Measurements from ENCODE around the gene CPSF4L. TPM values are rescaled to one million over a fixed set of nuclear protein-coding genes. Genes with fewer than 3 reads are reported as not detected.

The CPSF4L gene
- total and polyA plus RNA-seq, 2 of the 13 experiments (the other 11 are each of a cell fraction or from before 2014, with no cell fraction given) = 0.73 to 1.6 TPM

DNA sequence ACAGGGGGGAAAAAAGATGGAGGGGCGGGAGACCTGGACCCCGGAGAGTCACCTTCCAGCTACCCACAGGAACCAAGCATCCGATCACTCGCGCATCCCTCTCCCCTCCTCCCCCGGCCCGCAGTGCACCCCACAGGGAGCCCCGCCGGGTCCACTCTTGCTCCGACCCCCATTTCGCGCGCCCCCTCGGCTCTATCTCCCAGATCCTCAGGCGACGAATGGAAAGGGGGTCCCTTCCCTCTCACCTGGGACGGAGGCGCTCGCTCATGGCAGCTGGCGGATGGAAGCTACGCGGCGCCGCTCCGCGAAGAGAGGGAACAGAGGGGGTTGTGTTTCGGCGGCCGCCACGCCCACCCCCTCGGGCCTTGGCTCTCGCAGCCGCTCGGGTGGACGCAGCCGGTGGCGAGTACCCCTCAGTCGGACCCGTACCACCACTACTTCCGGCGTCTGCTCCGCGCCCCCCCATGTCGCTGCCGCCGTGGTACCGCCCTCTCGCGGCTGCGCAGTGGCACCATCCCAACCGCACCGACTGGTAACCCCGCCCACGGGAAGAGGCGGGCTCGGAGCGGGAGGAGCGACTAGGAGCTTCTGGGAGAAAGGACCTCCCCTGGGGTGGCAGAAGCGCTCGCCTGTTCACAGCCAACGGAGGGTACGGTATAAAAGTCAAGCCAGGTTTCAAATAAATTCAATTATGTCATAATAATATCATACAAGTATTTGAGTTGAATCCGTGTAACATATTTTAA, 29.7 kb downstream of the CPSF4L start (continued):
- TF ChIP-seq HIVEP1 (CRISPR knock-in tag; IDR thresholded peaks at IDR 0.05) (0 out of 2 replicates have a peak, but pooled peaks have one; percentile 71), XRCC5 (optimal IDR thresholded peaks at IDR 0.05; ENCODE audit: low read length) (peak; percentile 90), IRF2 (CRISPR knock-in tag; IDR thresholded peaks at IDR 0.05) (peak; percentile 86), SP2 (CRISPR knock-in tag; IDR thresholded peaks at IDR 0.05) (peak; percentile 66; the same call in 1 of the 2 replicates), SALL1 (CRISPR knock-in tag; IDR thresholded peaks at IDR 0.05) (peak; percentile 74), TAF15 (IDR thresholded peaks at IDR 0.05; ENCODE audit: low read depth, low read length, poor library complexity, severe bottlenecking) (peak; percentile 66), ZKSCAN8 (CRISPR knock-in tag; IDR thresholded peaks at IDR 0.05; ENCODE audit: borderline replicate concordance) (0 out of 2 replicates have a peak, but pooled peaks have one; percentile 45), SMAD1 (CRISPR knock-in tag; IDR thresholded peaks at IDR 0.05; ENCODE audit: borderline replicate concordance, low read depth) (no peak; the same call in 1 of the 2 replicates), RXRB (CRISPR knock-in tag; IDR thresholded peaks at IDR 0.05; ENCODE audit: borderline replicate concordance) (peak; percentile 46; the same call in 1 of the 2 replicates), MEIS2 (CRISPR knock-in tag; IDR thresholded peaks at IDR 0.05) (peak; percentile 70), CEBPB (IDR thresholded peaks at IDR 0.05; ENCODE audit: borderline replicate concordance, low read depth, low read length) (no peak), RAD21 (CRISPR knock-in tag; IDR thresholded peaks at IDR 0.05) (peak; percentile 51; the same call in 1 of the 2 replicates), ATF2 (CRISPR knock-in tag; IDR thresholded peaks at IDR 0.05) (peak; percentile 57), ZNF513 (CRISPR knock-in tag; conservative IDR thresholded peaks at IDR 0.05) (0 out of 2 replicates have a peak, but pooled peaks have one; percentile 90), ZNF598 (CRISPR knock-in tag; IDR thresholded peaks at IDR 0.05; ENCODE audit: borderline replicate concordance) (peak; percentile 97), RBFOX2 (IDR thresholded peaks at IDR 0.05; ENCODE audit: low read depth, low read length) (peak; percentile 90), MLLT10 (CRISPR knock-in tag; IDR thresholded peaks at IDR 0.05) (no peak), ZNF557 (CRISPR knock-in tag; IDR thresholded peaks at IDR 0.05) (0 out of 2 replicates have a peak, but pooled peaks have one; percentile 31), PAX8 (CRISPR knock-in tag; IDR thresholded peaks at IDR 0.05; ENCODE audit: borderline replicate concordance) (peak; percentile 88; the same call in 1 of the 2 replicates), ZNF782 (CRISPR knock-in tag; IDR thresholded peaks at IDR 0.05; ENCODE audit: borderline replicate concordance) (peak; percentile 87), ZBTB38 (CRISPR knock-in tag; IDR thresholded peaks at IDR 0.05) (peak; percentile 87), GPN1 (CRISPR knock-in tag; IDR thresholded peaks at IDR 0.05; ENCODE audit: borderline replicate concordance) (no peak), TCF12 (IDR thresholded peaks at IDR 0.05) (no peak), TCF12 (CRISPR knock-in tag; IDR thresholded peaks at IDR 0.05) (0 out of 2 replicates have a peak, but pooled peaks have one; percentile 16), NR2F2 (IDR thresholded peaks at IDR 0.05; ENCODE audit: borderline replicate concordance, low read depth) (peak; percentile 9; the same call in 1 of the 2 replicates), ZNF296 (CRISPR knock-in tag; conservative IDR thresholded peaks at IDR 0.05) (no peak), NR2C2 (CRISPR knock-in tag; IDR thresholded peaks at IDR 0.05; ENCODE audit: borderline replicate concordance) (peak; percentile 67; the same call in 1 of the 2 replicates)
- TF ChIP-seq, protein P1, sequence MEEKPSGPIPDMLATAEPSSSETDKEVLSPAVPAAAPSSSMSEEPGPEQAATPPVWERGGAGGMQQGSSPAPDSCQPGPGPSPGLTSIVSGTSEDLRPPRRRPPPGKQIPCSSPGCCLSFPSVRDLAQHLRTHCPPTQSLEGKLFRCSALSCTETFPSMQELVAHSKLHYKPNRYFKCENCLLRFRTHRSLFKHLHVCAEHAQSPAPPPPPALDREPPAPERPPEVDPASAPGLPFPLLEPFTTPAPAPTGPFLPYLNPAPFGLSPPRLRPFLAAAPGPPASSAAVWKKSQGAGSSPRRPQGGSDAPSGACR (CRISPR knock-in tag; IDR thresholded peaks at IDR 0.05) = peak; percentile 66; the same call in 1 of the 2 replicates

All from HepG2 (cell line).